ENCODE data around the gene EMILIN1. TPM values are rescaled to one million over a fixed set of nuclear protein-coding genes. Genes with fewer than 3 reads are reported as not detected.

Gene EMILIN1
- total RNA-seq, 1 donor from 2014 or later: 1.1 TPM

DNA sequence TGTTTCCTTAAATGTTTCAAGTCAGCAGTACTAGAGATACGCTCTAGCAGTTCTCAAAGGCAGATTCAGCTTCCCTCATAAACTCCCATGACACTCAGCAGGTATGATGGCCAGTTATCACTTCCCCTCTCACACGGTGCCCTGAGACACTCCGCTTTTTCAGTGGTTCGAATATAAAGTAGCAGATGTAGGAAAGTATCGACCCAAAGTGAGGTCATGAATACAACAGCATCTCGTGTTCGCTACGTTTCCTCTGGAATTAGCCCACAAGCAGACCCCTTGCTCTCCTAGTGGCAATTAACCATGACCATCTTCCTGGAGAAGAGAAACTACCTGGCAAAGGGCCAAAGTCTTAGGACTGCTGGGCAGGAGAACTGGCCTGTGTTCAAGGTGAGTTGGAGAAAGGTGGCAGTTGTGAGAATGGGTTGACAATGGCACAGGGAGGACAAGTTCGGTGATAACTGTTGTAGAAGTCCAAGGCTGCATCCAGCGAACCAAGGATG, 36.2 kb upstream of the EMILIN1 start:
- H3K36me3 Mint-ChIP-seq (ENCODE audit: insufficient read depth): peaks cover 11% of the 10 kb centered on the region
- H3K4me3 Mint-ChIP-seq (ENCODE audit: low read depth): no peak overlapping the region
- TF ChIP-seq, protein P1, sequence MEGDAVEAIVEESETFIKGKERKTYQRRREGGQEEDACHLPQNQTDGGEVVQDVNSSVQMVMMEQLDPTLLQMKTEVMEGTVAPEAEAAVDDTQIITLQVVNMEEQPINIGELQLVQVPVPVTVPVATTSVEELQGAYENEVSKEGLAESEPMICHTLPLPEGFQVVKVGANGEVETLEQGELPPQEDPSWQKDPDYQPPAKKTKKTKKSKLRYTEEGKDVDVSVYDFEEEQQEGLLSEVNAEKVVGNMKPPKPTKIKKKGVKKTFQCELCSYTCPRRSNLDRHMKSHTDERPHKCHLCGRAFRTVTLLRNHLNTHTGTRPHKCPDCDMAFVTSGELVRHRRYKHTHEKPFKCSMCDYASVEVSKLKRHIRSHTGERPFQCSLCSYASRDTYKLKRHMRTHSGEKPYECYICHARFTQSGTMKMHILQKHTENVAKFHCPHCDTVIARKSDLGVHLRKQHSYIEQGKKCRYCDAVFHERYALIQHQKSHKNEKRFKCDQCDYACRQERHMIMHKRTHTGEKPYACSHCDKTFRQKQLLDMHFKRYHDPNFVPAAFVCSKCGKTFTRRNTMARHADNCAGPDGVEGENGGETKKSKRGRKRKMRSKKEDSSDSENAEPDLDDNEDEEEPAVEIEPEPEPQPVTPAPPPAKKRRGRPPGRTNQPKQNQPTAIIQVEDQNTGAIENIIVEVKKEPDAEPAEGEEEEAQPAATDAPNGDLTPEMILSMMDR (IDR thresholded peaks at IDR 0.05; ENCODE audit: unreplicated experiment): no peak
- H3K9me3 Mint-ChIP-seq (ENCODE audit: low read depth): no peaks in the 10 kb centered on the region
- H3K4me1 Mint-ChIP-seq (ENCODE audit: low read depth): no peaks in the 10 kb centered on the region
- no peak for DNase-seq (ENCODE audit: low spot score, unreplicated experiment)
- H3K27me3 Mint-ChIP-seq: no peaks in the 10 kb centered on the region
- H3K27ac Mint-ChIP-seq: no peak overlapping the region

DNA sequence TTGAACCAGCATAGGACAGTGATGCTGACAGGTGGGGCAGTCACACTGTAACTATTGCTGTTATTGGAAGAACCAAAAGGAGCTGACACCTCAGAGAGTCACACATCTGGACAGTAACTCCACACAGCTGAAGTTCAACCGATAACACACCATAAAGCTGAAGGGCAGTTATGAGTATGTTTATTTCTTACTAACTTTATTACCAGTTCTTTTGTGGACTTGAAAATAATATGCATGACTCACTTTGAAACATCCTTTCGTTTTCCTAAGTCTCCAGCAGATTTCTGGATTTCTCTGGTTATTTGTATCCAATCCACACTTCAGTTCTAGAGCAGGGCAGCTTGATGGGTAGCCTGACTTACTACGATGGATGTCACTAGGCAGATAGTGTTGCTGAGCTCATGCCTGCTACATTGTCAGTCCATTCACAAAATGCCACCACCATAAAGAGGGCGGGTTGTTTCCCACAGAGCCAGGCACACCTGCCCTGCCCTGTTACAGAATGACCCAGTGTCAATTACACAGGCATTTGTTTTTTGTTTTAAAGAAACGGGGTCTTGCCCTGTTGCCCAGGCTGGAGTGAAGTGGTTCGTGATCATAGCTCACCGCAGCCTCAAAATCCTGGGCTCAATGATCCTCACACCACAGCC, 35.3 kb upstream of the EMILIN1 start:
- no peak for DNase-seq (ENCODE audit: low spot score, unreplicated experiment)
- Mint-ChIP-seq H3K4me1 (ENCODE audit: low read depth) (no peaks in the 10 kb centered on the region), H3K27ac (no peak overlapping the region), H3K36me3 (ENCODE audit: insufficient read depth) (peaks cover 11% of the 10 kb centered on the region), H3K4me3 (ENCODE audit: low read depth) (no peak overlapping the region), H3K9me3 (ENCODE audit: low read depth) (no peaks in the 10 kb centered on the region), H3K27me3 (no peaks in the 10 kb centered on the region)
- TF ChIP-seq, protein P1 (IDR thresholded peaks at IDR 0.05; ENCODE audit: unreplicated experiment): no peak

DNA sequence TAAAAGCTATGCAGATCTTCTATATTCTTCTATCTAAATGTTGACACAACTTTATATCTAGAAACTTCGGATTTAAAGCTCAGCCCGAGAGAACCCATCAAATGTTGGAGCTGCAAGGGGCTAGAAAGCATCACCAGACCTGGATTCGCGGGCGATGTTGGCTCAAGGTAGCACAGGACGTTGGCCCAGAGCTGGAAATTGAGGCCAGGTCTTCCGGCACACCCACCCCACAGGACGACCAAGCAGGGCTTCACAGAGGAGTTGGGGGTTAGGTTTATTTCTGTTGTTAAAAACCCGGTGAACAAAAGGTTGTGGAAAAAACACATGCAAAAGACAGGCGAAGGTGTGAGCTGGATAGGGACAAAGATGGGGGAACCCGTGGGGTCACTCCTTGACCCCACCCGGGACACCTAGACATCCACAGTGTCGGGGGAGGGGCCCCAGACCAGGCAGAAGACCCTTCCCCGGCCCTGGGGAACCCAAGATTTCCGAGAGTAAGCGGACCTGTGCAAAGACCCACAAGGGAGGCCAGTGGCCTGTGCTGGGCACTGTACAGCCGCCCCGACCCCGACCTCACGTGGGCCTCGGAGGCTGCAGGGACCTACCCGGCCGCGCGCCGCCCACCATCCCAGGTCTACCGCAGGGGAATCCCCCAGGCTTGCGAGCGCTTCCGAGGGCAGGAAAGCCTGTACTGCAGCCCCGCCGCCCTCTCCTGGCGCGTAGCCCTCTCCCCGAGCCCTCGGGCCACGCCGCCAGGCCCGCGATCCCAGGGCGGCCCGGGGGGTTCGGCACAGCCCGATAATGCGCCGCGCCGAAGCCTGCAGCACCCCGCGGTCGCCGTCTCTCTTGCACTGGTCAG, 28.8 kb upstream of the EMILIN1 start:
- H3K4me3 Mint-ChIP-seq (ENCODE audit: low read depth): peak overlapping the region; percentile 93
- H3K9me3 Mint-ChIP-seq (ENCODE audit: low read depth): no peaks in the 10 kb centered on the region
- no peaks in the 10 kb centered on the region for H3K27me3 Mint-ChIP-seq
- peak overlapping the region; percentile 100 for H3K27ac Mint-ChIP-seq
- peaks cover 11% of the 10 kb centered on the region for H3K36me3 Mint-ChIP-seq (ENCODE audit: insufficient read depth)
- peak; percentile 48 for DNase-seq (ENCODE audit: low spot score, unreplicated experiment)
- H3K4me1 Mint-ChIP-seq (ENCODE audit: low read depth): peaks cover 13% of the 10 kb centered on the region
- TF ChIP-seq, protein P1 (IDR thresholded peaks at IDR 0.05; ENCODE audit: unreplicated experiment): no peak

DNA sequence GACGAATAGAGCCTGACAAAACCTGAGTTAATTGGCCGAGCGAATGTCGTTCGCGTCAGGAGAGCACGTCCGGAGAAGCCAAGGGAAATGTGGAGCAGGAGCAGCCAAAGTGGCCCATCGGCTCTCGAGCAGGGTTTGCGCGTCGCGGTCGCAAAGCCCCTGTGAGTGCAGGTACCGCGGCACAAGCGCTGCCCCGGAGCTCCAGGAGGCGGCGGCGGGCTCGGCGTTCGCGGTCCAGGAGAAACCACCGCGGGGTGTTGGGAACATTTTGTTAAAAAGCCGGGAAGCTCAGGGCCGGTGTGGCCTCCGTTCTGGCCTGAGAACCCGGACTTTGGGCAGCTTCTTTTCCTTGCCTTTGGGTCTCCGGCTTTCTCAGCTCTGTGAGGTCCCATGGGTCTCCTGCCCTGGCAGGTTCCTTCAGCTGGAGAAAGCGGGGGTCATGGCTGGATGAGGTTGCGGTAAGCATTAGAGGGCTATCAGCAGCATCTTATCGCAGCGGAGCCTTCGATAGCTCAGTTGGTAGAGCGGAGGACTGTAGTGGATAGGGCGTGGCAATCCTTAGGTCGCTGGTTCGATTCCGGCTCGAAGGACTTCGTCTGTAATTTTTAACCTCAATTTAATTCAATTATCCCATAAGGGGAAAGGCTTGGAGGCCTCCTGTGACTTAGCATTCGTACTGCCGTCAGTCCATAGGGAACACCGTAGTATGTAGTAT, 28.0 kb upstream of the EMILIN1 start:
- Mint-ChIP-seq H3K4me3 (ENCODE audit: low read depth) (peak overlapping the region; percentile 93), H3K27ac (peak overlapping the region; percentile 100), H3K4me1 (ENCODE audit: low read depth) (peaks cover 13% of the 10 kb centered on the region), H3K36me3 (ENCODE audit: insufficient read depth) (peaks cover 17% of the 10 kb centered on the region), H3K9me3 (ENCODE audit: low read depth) (no peaks in the 10 kb centered on the region), H3K27me3 (no peaks in the 10 kb centered on the region)
- TF ChIP-seq, protein P1 (IDR thresholded peaks at IDR 0.05; ENCODE audit: unreplicated experiment): peak; percentile 53
- DNase-seq (ENCODE audit: low spot score, unreplicated experiment): peak; percentile 92
